Posterior cingulate gyrus (tissue), 11 donors: ENCODE data around the gene SUSD6.
"Not testable (repeated sequence)": the region's sequence is repeated elsewhere in the genome, so short reads cannot be mapped to it uniquely, and the experiment has no call there.

ENCODE experiments used
- DNase-seq, 10 donors: peaks; one replicate each; pipeline versions ENCODE4 v3.0.0 to v3.0.0-alpha.2; 2020 to 2021; ENCODE audit warnings: mixed read lengths in 3 of 10
- intact Hi-C: fragments of 100-400 bp; cut with DNase I; formaldehyde crosslinking; loops from one replicate; pipeline ENCODE4 v1.15.1; 2023

Gene SUSD6

GRCh38 chr14:69701857-69702256 lies 90.5 kb downstream of the SUSD6 start:
- intact Hi-C loops: no loop called here
- DNase-seq: no peak

GRCh38 chr14:69703047-69704039 lies 91.9 kb downstream of the SUSD6 start:
- no peak for DNase-seq
- intact Hi-C loops: no loop called here

DNA sequence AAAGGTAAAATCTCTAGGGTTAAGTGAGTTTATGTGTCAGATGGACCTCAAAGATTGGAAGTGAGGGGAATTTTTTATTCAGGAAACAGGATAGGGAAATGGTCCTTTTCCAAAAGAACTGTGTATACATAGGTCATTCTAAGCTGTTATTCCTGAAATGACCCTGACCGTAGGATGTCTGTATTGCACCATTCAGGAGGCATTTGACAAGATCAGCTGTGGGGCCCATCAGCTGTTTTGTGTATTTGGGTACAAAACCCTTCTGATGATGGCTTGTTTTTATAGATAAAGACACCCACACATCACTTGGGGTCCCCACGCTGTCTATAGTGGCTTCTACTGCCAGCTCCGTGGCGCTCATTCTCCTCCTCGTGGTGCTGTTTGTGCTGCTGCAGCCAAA lies 92.9 kb downstream of the SUSD6 start:
- no peak for DNase-seq
- intact Hi-C loops: no loop called here

GRCh38 chr14:69705706-69706105 lies 94.3 kb downstream of the SUSD6 start:
- intact Hi-C loops: no loop called here
- no peak for DNase-seq

DNA sequence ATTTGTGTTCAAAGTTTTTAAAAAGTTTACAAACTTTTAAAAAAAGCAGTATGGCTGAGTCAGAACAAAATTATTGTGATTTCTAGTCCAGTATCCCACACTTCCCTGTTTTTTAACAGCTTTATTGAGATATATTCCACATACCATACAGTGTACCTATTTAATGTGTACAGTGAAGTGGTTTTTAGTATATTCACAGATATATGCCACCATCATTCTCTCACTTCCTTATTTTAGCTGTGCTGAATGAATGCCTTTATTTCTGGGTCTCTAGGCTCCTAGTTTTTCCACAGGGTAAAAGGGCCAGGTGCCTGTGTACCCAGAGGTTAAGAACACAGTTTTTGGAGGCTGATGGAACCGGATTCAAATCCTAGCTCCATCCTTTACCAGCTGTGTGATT lies 96.7 kb downstream of the SUSD6 start:
- intact Hi-C loops: no loop called here

GRCh38 chr14:69708586-69709560 lies 97.5 kb downstream of the SUSD6 start:
- DNase-seq: peak in 5 of 10 donors; percentile 35 to 94 (median 52)

More for the DNA sequence above, 96.7 kb downstream of the SUSD6 start:
- no peak for DNase-seq

GRCh38 chr14:69710378-69710777 lies 99.0 kb downstream of the SUSD6 start:
- DNase-seq: no peak
- intact Hi-C loops: loop anchor here (5.0 kb wide), 1 partner anchor 98 kb away; the partner anchor contains the start of gene SUSD6

More at GRCh38 chr14:69708586-69709560, 97.5 kb downstream of the SUSD6 start:
- intact Hi-C loops: no loop called here

- peak in 6 of 10 donors; percentile 26 to 93 (median 42) for DNase-seq
- intact Hi-C loops: loop anchor here (5.0 kb wide), 1 partner anchor 99 kb away; the partner anchor contains the start of gene SUSD6
Observed at GRCh38 chr14:69711065-69711464, 99.7 kb downstream of the SUSD6 start.

DNA sequence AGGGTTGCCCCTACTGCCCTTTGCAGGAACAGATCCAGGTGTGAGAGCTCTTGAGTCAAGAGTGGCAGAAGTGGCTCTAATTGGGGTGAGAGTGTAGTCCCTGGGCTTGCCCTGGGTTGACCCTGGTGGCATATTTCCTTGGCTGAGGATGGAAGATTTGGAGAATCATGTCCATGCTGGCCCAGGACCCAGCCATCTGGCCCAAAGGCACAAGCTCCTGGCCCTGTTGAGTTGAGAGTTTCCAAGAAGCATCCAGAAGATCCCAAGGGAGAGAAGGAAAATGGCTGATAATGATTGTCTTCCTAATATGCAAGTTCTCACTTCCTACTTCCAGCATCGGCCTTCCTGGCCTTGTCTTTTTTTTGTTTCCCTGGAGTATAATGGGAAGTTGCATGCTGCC lies 100.1 kb downstream of the SUSD6 start:
- DNase-seq: no peak

GRCh38 chr14:69711881-69712560 lies 100.6 kb downstream of the SUSD6 start:
- intact Hi-C loops: loop anchor here (5.0 kb wide), 1 partner anchor 100 kb away; the partner anchor contains the start of gene SUSD6
- peak in 4 of 10 donors; percentile 42 to 92 (median 50) for DNase-seq

More for the DNA sequence above, 100.1 kb downstream of the SUSD6 start:
- intact Hi-C loops: loop anchor here (5.0 kb wide), 1 partner anchor 99 kb away; the partner anchor contains the start of gene SUSD6

GRCh38 chr14:69712599-69713088 lies 101.2 kb downstream of the SUSD6 start:
- intact Hi-C loops: loop anchor here (5.0 kb wide), 1 partner anchor 100 kb away; the partner anchor contains the start of gene SUSD6
- no peak for DNase-seq

- intact Hi-C loops: loop anchor here (5.0 kb wide), 1 partner anchor 101 kb away; the partner anchor contains the start of gene SUSD6
- DNase-seq: no peak
Observed at GRCh38 chr14:69713209-69713781, 101.9 kb downstream of the SUSD6 start.

DNA sequence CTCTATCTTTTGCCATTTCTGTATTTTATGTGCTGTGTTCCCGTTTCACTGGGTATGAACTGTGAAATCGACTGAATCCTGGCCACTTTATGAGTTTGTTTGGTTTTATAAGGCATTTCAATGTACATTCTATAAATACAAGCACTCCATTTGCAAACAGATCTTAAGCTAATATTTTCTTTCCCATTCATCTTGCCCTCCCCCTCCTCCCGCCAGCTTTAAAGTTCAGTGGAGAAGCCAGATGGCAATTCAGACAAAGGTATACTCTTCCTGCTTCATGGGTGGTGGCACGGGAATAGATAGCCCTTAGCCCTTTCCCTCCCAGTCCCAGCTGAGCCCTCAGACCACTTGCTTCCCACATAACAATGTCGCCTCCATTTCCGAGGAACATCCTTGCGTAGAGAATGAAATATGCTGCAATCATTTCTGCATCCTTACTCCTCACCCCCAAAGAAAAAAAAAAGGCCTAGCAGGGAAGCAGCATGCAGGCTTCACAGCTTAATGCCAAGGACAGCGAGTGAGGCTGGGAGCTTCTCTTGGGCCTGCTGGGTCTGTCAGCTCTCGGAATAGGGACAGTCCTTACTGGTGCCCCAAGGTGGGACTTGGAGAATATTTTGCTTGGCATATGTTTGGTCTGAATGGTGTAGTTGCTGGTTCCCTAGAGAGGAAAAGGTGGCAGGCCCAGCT lies 102.7 kb downstream of the SUSD6 start:
- intact Hi-C loops: loop anchor here (5.0 kb wide), 1 partner anchor 102 kb away; the partner anchor contains the start of gene SUSD6
- no peak for DNase-seq

- peak in 7 of 10 donors; percentile 39 to 88 (median 52) for DNase-seq
- intact Hi-C loops: no loop called here
Observed at GRCh38 chr14:69715725-69716477, 104.5 kb downstream of the SUSD6 start.

- intact Hi-C loops: no loop called here
Observed at GRCh38 chr14:69716478-69717187, 105.2 kb downstream of the SUSD6 start.

GRCh38 chr14:69718614-69719013 lies 107.2 kb downstream of the SUSD6 start:
- intact Hi-C loops: not testable (repeated sequence)

More at GRCh38 chr14:69716478-69717187, 105.2 kb downstream of the SUSD6 start:
- DNase-seq: no peak

DNA sequence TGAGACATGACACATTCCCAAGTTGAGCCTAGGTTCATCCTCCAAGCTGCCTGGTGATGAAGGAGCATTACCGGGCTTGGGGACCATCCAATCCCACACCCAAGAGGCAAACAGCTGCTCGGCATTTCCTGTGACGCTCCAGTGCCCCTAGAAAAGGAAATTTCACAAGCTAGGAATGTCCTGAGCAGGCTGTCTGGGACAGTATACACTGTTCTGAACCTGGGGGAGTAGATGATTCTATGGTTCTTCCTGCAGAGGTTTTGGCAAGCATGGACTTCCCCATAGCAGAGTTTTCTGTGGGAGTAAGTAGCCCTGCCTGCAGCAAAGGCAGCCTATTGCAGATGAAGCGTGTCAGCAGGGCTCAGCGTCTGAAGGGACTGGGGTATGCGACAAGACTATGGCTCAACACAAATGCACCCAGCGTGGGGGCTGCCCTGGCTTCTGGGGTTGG lies 108.1 kb downstream of the SUSD6 start:
- intact Hi-C loops: no loop called here
- DNase-seq: peak in 1 of 10 donors; percentile 73

More at GRCh38 chr14:69718614-69719013, 107.2 kb downstream of the SUSD6 start:
- not testable (repeated sequence) for DNase-seq
